ENCODE measurements around the gene GRM7.

DNA sequence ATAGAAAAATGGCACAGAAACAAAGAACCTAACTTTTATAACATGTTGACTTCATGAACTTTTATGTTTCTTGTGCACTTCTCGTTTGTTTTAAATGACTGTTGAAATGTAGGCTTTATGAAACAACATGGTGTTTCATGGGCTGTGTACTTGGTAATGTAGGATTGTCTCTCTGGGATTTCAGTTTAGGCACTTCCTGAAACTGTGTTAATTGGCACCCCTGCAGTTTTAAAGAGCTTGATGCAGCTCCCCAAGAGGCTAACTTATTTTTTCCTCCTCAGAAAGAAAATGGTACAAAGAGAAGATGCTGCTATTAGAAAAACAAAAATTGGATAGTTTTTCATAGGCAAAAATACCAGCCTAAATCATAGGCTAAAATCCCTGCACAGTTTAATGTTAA is 239.2 kb downstream of the GRM7 start:
- TF ChIP-seq POLR2AphosphoS5 (IDR thresholded peaks at IDR 0.05; ENCODE audit: low read depth) (no peak), EZH2phosphoT487 (IDR thresholded peaks at IDR 0.05; ENCODE audit: unreplicated experiment) (no peak)
- TF ChIP-seq, protein P1, sequence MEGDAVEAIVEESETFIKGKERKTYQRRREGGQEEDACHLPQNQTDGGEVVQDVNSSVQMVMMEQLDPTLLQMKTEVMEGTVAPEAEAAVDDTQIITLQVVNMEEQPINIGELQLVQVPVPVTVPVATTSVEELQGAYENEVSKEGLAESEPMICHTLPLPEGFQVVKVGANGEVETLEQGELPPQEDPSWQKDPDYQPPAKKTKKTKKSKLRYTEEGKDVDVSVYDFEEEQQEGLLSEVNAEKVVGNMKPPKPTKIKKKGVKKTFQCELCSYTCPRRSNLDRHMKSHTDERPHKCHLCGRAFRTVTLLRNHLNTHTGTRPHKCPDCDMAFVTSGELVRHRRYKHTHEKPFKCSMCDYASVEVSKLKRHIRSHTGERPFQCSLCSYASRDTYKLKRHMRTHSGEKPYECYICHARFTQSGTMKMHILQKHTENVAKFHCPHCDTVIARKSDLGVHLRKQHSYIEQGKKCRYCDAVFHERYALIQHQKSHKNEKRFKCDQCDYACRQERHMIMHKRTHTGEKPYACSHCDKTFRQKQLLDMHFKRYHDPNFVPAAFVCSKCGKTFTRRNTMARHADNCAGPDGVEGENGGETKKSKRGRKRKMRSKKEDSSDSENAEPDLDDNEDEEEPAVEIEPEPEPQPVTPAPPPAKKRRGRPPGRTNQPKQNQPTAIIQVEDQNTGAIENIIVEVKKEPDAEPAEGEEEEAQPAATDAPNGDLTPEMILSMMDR (conservative IDR thresholded peaks at IDR 0.05; ENCODE audit: low read depth in 2 of 2), result no peak
